NB4 (cell line): Measurements from ENCODE around the gene GSTO1.

Source experiments
- DNase-seq: peaks from one replicate; pipeline ENCODE4 v3.0.0; 2010; ENCODE audit warnings: low read depth
- H3K4me3 ChIP-seq: one replicate; pipeline ENCODE4 v1.5.1; 2011; ENCODE audit warnings: mild to moderate bottlenecking, low read depth, low read length, moderate library complexity
- CTCF ChIP-seq: IDR thresholded peaks from one replicate; pipeline ENCODE4 v1.5.1; 2012; ENCODE audit warnings: low read depth, low read length
- MYC ChIP-seq: IDR thresholded peaks from 2 replicates; pipeline ENCODE4 v1.6.1; 2011; ENCODE audit warnings: low read depth, low read length
- POLR2A ChIP-seq: IDR thresholded peaks from 2 replicates; pipeline ENCODE4 v1.6.1; 2011; ENCODE audit warnings: mild to moderate bottlenecking; ENCODE audit not compliant: insufficient read length; ENCODE audit errors: extremely low read depth
- TF ChIP-seq, protein P1 (sequence below): IDR thresholded peaks from 2 replicates; pipeline ENCODE4 v1.6.1; 2011; ENCODE audit warnings: low read depth, low read length

GSTO1 gene

DNA sequence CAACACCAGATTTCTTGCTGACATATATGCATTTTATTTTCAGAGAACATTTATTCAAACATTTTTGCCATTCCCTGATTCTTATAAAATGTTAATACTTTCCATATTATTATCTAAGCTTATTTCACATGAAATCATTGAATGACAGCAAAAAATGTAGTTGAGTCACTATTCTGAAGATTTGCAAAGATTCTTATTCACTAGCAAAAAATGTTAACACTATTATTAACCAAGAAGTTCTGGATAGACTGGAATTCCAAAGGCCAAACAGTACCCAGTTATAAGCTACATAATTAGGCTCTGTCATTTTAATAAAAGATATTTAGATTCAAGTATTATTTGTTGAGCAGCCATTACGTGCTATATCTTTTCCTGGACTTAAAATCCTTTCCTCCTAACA is 18.6 kb downstream of the GSTO1 start:
- TF ChIP-seq MYC (no peak), CTCF (no peak), POLR2A (no peak)
- TF ChIP-seq, protein P1, sequence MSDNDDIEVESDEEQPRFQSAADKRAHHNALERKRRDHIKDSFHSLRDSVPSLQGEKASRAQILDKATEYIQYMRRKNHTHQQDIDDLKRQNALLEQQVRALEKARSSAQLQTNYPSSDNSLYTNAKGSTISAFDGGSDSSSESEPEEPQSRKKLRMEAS, result no peak
- DNase-seq, result no peak
- H3K4me3 ChIP-seq, result no peak overlapping the region

DNA sequence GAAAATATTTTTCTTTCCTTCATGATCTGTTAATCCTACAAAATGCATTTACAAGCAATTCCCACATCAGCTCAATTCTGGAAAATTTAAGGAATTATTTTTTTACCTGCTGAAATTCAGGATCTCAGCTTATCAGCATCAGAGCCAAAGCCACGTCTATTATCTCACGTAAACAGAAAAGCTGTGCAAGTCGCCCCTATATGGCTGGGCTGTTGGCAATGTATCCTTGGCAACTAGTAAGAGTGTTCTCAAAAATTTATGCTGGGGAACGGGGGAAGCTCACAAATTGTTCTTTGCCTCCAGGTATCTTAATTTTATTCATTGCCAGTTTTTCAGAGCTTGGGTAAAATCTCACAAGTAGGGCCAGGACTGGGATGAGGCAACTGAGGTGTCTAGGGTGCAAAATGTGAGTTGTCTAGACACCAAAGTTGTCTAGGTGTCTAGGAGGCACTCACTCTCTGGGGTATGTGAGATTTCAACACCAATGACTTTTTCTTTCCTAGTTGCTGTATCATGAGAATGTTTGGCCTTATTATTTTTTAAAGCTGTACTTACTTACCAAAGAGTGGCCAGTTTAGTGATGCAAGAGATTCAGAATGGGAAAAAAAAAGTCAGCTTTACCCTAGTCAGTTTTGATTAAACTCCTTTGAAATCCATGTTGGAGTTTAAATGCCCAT is 19.3 kb downstream of the GSTO1 start:
- DNase-seq, result no peak
- H3K4me3 ChIP-seq, result no peak overlapping the region
- TF ChIP-seq, protein P1, result no peak
- TF ChIP-seq POLR2A, result no peak
- TF ChIP-seq CTCF, result no peak
- TF ChIP-seq MYC, result no peak

GRCh38 chr10:104274762-104275721 is 20.4 kb downstream of the GSTO1 start:
- no peak overlapping the region for H3K4me3 ChIP-seq
- peak; percentile 49 for DNase-seq
- TF ChIP-seq, protein P1, result no peak
- peak; percentile 77 for TF ChIP-seq CTCF
- TF ChIP-seq POLR2A, result no peak

- no peak for TF ChIP-seq POLR2A
- TF ChIP-seq CTCF, result no peak
- TF ChIP-seq, protein P1, result no peak
- no peak for TF ChIP-seq MYC
- DNase-seq, result no peak
- H3K4me3 ChIP-seq, result no peak overlapping the region
These were observed 21.5 kb downstream of the GSTO1 start for GRCh38 chr10:104276192-104276591.

DNA sequence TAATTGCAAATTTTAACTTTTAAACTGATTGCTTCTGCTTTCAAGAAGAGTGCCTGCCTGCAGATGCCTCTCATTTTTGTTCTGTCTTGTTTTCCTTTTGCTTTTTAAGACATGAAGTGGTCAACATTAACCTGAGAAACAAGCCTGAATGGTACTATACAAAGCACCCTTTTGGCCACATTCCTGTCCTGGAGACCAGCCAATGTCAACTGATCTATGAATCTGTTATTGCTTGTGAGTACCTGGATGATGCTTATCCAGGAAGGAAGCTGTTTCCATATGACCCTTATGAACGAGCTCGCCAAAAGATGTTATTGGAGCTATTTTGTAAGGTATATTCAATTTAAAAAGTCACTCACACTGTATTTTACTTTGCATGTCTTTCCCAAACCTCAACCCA is 23.1 kb downstream of the GSTO1 start:
- no peak overlapping the region for H3K4me3 ChIP-seq
- no peak for DNase-seq
- TF ChIP-seq POLR2A (no peak), MYC (no peak), CTCF (no peak)
- TF ChIP-seq, protein P1, result no peak
